Activated CD8-positive, alpha-beta T cell treated with anti-CD3 and anti-CD28 coated beads for 36 hours (primary cell): ENCODE results near the gene CLEC4M. TPM values are rescaled to one million over a fixed set of nuclear protein-coding genes. Genes with fewer than 3 reads are reported as not detected.

Experiments
- ATAC-seq: fragments of 200-7000 bp; cut with Tn5 transposase; one replicate; pipeline ENCODE4 v1.10.0; 2021; ENCODE audit warnings: mild to moderate bottlenecking, moderate library complexity
- CTCF ChIA-PET: fragments of 350-600 bp; sonication (Branson Sonifier 250); formaldehyde crosslinking; loops from one replicate; lab custom pipeline; 2021; ENCODE audit warnings: antibody characterized with exemption; lab: Charles Lee
- POLR2A ChIA-PET: fragments of 350-600 bp; sonication (Branson Sonifier 250); formaldehyde crosslinking; loops from one replicate; lab custom pipeline; 2021; ENCODE audit warnings: antibody characterized with exemption; lab: Charles Lee
- DNase-seq: peaks from one replicate; pipeline ENCODE4 v3.0.0-alpha.2; 2020
- H3K27ac Mint-ChIP-seq: one replicate; pipeline ENCODE4 v1.8.0; 2021; ENCODE audit warnings: mild to moderate bottlenecking, mixed read lengths
- H3K27me3 Mint-ChIP-seq: one replicate; pipeline ENCODE4 v1.8.0; 2021; ENCODE audit warnings: mixed read lengths
- H3K36me3 Mint-ChIP-seq: one replicate; pipeline ENCODE4 v1.8.0; 2021; ENCODE audit warnings: low read depth, mixed read lengths
- H3K4me1 Mint-ChIP-seq: one replicate; pipeline ENCODE4 v1.8.0; 2021; ENCODE audit warnings: low read depth, mixed read lengths
- H3K4me3 Mint-ChIP-seq: one replicate; pipeline ENCODE4 v1.8.0; 2021; ENCODE audit warnings: mild to moderate bottlenecking, moderate library complexity, mixed read lengths
- H3K9me3 Mint-ChIP-seq: one replicate; pipeline ENCODE4 v1.8.0; 2021; ENCODE audit warnings: mixed read lengths
- CTCF ChIP-seq: fragments of 200-600 bp; IDR thresholded peaks from one replicate; pipeline ENCODE4 v1.8.0; 2022; ENCODE audit warnings: antibody characterized with exemption, mild to moderate bottlenecking
- intact Hi-C: fragments of 100-400 bp; cut with micrococcal nuclease; formaldehyde crosslinking; loops from one replicate; pipeline ENCODE4 v1.10.0; 2022
- total RNA-seq, 2 experiments: library from RNA; stranded (reverse); gene quantifications; one replicate each; pipeline ENCODE4 v1.2.3, GENCODE V29; 2021

Gene CLEC4M
- total RNA-seq, 2 experiments from 2014 or later, result not detected

- CTCF ChIA-PET, result interaction anchor here (0.8 to 1.7 kb wide), 6 partner anchors 11 to 171 kb away, joined by 3 to 5 read pairs (median 3); partner anchors contain the start of gene TRAPPC5
- Mint-ChIP-seq H3K4me1 (peaks cover 17% of the 10 kb centered on the region), H3K27me3 (peaks cover 15% of the 10 kb centered on the region), H3K9me3 (no peaks in the 10 kb centered on the region), H3K36me3 (no peaks in the 10 kb centered on the region), H3K4me3 (no peak overlapping the region), H3K27ac (no peak overlapping the region)
- DNase-seq, result no peak
- no peak for TF ChIP-seq CTCF
- intact Hi-C loops, result loop anchor here (10.0 kb wide), 1 partner anchor 55 kb away; no protein-coding TSS in a partner anchor
- no peak for ATAC-seq
- POLR2A ChIA-PET, result interaction anchor here (0.9 kb wide), 1 partner anchor 8 kb away, joined by 4 read pairs; no protein-coding TSS in a partner anchor
These were observed 23.0 kb upstream of the CLEC4M start for GRCh38 chr19:7739801-7740681.

- Mint-ChIP-seq H3K4me1 (peaks cover 17% of the 10 kb centered on the region), H3K27ac (no peak overlapping the region), H3K9me3 (no peaks in the 10 kb centered on the region), H3K27me3 (peaks cover 15% of the 10 kb centered on the region), H3K36me3 (no peaks in the 10 kb centered on the region), H3K4me3 (no peak overlapping the region)
- intact Hi-C loops, result loop anchor here (10.0 kb wide), 1 partner anchor 54 kb away; no protein-coding TSS in a partner anchor
- ChIA-PET CTCF (interaction anchor here (0.9 kb wide), 1 partner anchor 60 kb away, joined by 3 read pairs; the partner anchor contains the start of gene TRAPPC5), POLR2A (no interaction called here)
- DNase-seq, result no peak
- ATAC-seq, result no peak
- TF ChIP-seq CTCF, result no peak
These were observed 22.4 kb upstream of the CLEC4M start for GRCh38 chr19:7740682-7741054.

- DNase-seq (no peak), ATAC-seq (no peak)
- H3K4me3 Mint-ChIP-seq, result no peak overlapping the region
- peaks cover 24% of the 10 kb centered on the region for H3K27me3 Mint-ChIP-seq
- H3K9me3 Mint-ChIP-seq, result no peaks in the 10 kb centered on the region
- H3K27ac Mint-ChIP-seq, result no peak overlapping the region
- H3K4me1 Mint-ChIP-seq, result peaks cover 17% of the 10 kb centered on the region
- no peaks in the 10 kb centered on the region for H3K36me3 Mint-ChIP-seq
- no peak for TF ChIP-seq CTCF
- CTCF ChIA-PET, result interaction anchor here (2.4 kb wide), 1 partner anchor 62 kb away, joined by 10 read pairs; the partner anchor contains the start of gene TRAPPC5
- POLR2A ChIA-PET, result interaction anchor here (0.8 kb wide), 1 partner anchor 9 kb away, joined by 4 read pairs; no protein-coding TSS in a partner anchor
- intact Hi-C loops, result loop anchor here (10.0 kb wide), 1 partner anchor 52 kb away; no protein-coding TSS in a partner anchor
These were observed 20.5 kb upstream of the CLEC4M start for GRCh38 chr19:7742575-7742974.

- intact Hi-C loops, result loop anchor here (10.0 kb wide), 1 partner anchor 52 kb away; no protein-coding TSS in a partner anchor
- ChIA-PET POLR2A (interaction anchor here (0.8 kb wide), 1 partner anchor 8 kb away, joined by 4 read pairs; no protein-coding TSS in a partner anchor), CTCF (interaction anchor here (2.4 kb wide), 1 partner anchor 62 kb away, joined by 10 read pairs; the partner anchor contains the start of gene TRAPPC5)
- Mint-ChIP-seq H3K27me3 (peaks cover 26% of the 10 kb centered on the region), H3K27ac (no peak overlapping the region), H3K4me3 (no peak overlapping the region), H3K9me3 (peaks cover 1% of the 10 kb centered on the region), H3K36me3 (no peaks in the 10 kb centered on the region), H3K4me1 (peaks cover 15% of the 10 kb centered on the region)
- ATAC-seq (no peak), DNase-seq (no peak)
- no peak for TF ChIP-seq CTCF
These were observed 20.1 kb upstream of the CLEC4M start for GRCh38 chr19:7742991-7743390.
